Activated CD8-positive, alpha-beta memory T cell treated with anti-CD3 and anti-CD28 coated beads, Interleukin-2, amount 50 U/mL, for 4 hours (primary cell): ENCODE data around the gene MYL5.
"Not testable (repeated sequence)": the region's sequence is repeated elsewhere in the genome, so short reads cannot be mapped to it uniquely, and the experiment has no call there.

Experiments used
- DNase-seq: peaks from one replicate; pipeline ENCODE4 v3.0.0-alpha.2; 2020

MYL5 gene, protein sequence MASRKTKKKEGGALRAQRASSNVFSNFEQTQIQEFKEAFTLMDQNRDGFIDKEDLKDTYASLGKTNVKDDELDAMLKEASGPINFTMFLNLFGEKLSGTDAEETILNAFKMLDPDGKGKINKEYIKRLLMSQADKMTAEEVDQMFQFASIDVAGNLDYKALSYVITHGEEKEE

DNA sequence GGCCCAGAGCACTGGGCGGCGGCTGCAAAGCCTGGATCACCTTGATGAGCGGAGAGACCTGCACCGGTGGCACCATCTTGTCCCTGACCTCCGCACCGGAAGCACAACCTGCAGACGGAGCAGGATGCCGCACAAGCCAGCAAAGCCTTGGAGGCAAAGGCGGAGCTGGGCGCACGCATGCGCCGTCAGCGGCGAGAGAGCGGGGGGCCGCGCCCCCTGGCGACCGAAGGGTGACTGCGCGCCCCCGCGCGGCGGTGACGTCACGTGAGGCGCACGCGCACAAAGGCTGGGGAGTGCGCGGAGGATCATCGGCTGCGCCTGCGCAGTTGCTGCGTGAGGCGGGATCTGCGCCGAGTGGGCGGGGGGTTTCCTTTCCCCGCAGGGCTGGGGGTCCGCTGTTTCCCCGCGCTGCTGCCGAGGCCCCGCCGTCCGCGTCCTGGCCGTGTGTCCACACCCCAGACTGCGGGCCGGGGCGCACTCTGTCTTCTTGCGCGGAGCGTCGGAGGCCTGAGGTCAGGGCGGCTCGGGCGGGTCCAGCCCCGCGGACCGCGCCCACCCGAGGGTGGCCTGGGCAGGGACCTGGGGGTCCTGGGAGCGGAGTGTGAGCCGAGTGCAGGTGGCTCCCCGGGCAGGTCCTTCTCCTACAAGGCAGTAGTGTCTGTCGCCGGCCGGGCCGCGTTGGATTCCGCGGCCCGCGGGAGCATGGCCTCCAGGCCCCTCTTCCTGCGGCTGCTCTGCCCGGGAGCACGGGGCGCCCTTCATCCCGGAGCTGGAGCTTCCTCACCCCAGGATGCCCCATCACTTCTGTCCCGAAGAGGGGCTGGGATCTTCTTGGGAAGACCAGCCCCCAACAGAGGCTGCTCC, at the start of gene MYL5, which contains the start of gene ATP5ME:
Gene MYL5 (plus strand): TSS at position 371 of the 864 bp plus-strand sequence. CDS start 3,485 bp downstream, outside the sequence.
Gene ATP5ME (minus strand): TSS at position 105 of the 864 bp plus-strand sequence. CDS start 29 bp downstream, at position 76.
- DNase-seq = peak; percentile 98

DNA sequence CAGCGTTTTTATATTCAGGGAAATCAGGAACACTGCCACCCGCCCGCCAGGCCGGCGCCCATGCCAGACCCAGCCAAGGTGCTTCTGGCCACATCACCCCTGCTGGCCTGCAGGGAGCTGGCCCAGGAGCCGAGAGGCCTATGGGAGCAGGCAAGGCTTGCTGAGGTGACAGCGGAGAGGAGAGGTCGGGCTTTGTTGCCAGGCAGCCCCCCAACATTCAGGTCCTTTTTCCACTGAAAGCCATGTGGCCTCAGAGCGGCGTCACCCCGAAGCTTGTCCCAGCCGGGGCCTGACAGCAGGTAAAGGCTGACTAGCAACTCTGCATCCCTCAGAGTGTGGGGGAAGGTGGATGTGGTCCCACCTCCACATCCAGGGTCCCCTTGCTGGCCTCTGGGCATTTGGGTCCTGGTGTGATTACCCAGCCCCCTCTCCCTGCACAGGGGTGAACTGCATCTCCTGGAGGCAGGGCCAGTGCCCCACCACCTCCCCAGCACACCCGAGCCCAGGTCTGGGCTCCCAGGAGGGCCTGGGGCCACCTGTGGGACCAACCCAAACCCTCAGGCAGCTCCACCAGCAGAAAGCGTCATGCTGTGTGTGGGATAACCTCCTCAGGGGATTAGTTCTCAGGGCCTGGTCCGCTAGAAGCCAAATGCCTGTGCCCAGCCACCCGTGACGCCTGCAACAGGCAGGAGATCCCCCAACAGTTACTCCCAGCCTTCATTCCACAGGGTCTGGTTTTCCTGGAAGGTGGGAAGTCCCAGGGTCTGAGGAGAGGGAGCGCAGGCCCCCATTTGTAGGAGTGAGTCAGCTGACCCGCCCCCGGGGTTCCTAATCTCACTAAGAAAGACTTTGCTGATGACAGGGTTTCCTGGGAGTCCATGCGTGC, 49.4 kb upstream of the MYL5 start, which contains the start of gene PDE6B:
Gene PDE6B (plus strand): TSS at position 869 of the 886 bp plus-strand sequence. CDS start 54 bp downstream, outside the sequence.
- DNase-seq = no peak

DNA sequence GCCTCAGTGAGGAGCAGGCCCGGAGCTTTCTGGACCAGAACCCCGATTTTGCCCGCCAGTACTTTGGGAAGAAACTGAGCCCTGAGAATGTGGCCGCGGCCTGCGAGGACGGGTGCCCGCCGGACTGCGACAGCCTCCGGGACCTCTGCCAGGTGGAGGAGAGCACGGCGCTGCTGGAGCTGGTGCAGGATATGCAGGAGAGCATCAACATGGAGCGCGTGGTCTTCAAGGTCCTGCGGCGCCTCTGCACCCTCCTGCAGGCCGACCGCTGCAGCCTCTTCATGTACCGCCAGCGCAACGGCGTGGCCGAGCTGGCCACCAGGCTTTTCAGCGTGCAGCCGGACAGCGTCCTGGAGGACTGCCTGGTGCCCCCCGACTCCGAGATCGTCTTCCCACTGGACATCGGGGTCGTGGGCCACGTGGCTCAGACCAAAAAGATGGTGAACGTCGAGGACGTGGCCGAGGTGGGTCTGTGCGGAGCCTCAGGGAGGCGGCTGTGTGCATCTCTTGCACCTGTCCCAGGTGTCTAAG, 48.6 kb upstream of the MYL5 start:
- no peak for DNase-seq

DNA sequence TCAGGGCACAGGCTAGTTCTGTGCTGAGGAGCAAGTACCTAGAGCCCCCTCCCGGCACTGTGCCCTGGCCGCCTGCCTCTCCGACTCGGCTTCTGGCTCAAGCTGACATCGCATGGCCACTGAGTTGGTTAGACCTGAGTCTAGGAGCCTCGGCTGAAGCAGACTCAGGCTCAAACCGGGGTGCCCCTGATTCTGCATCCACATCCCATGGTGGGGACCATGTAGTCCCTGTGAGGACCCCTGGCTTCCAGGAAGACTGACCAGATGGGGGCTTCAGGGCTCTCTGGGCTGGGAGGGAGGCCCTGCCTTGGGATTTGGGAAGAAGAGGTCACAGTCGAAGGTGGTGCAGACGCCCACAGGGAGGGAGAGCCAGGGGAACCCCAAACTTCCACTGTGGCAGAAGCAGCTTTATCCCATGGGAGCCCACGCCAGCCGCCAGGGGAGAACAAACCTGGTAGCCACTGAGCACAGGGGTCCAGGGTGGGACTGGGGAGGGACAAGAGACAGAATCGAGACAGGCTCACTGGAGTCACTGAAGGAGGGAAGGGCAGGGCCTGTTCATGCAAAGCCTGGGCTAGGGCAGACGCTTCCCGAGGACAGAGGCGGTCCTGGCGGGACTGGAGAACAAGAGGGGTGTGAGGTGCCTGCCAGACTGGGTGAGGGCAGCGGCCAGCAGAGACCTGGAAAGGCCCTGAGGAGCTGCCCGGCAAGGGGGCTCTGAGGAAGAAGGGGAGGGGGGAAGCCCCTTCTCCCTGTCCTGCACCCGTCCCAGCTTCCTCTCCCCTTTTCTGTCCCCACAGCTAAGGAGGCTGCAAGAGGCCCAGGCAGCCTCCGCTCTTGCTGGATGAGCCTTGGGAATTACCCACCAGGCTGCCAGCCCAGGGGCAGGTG, 47.9 kb upstream of the MYL5 start:
- DNase-seq = no peak

DNA sequence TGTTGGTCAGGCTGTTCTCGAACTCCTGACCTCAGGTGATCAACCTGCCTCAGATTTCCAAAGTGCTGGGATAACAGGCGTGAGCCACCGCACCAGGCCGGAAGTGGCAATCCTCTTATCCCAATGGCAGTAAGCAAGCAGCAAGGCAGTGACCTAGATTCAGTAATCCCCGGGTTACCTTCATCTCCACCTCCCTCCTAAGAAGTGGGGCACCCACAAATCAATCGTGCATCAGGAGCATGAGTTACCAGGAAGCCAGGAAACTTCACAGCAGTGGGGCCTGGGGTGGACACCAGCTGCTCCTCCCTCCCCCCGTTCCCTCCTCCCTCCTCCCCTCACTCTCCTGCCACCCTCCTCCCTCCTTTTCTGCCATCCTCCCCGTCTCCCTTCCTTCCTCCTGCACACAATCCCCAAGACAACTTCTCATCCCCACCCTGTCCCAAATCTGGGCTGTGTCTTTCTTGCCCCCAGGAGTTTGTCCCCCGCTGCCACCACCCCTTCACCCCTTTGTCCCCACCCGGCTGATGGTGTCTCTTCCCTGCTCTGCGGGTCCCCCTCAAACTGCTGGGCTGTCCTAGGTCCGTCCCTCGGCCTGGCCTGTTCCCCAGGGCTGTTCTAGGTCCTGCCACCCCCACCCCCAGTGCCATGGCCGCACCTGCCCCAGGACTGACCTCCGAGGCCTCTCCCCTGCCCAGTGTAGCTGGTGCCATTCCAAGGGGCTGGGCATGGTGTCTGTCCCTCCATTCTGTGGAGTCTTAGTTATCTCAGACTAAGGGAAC, 46.8 kb upstream of the MYL5 start:
- DNase-seq = no peak

DNA sequence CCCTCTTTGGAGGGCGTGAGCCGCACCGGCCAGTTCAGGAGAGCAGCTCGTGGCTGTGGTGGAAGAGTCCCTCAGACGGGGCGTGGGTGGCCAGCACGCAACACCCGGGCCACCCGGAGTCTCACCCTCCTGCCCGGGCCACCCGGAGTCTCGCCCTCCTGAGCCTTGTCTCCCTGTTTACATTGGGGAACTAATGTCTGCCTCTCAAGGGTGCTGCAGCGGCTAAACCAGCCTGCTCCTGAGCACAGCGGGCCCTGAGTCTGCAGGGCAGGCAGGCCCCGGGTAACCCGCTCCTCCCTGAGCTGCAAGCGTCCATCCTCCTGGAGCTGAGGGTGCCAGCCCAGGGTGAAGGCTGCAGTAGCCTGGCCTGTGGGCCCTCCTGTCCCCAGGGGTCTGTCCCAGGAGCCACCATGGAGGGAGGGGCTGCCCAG, 46.0 kb upstream of the MYL5 start:
- DNase-seq = no peak

DNA sequence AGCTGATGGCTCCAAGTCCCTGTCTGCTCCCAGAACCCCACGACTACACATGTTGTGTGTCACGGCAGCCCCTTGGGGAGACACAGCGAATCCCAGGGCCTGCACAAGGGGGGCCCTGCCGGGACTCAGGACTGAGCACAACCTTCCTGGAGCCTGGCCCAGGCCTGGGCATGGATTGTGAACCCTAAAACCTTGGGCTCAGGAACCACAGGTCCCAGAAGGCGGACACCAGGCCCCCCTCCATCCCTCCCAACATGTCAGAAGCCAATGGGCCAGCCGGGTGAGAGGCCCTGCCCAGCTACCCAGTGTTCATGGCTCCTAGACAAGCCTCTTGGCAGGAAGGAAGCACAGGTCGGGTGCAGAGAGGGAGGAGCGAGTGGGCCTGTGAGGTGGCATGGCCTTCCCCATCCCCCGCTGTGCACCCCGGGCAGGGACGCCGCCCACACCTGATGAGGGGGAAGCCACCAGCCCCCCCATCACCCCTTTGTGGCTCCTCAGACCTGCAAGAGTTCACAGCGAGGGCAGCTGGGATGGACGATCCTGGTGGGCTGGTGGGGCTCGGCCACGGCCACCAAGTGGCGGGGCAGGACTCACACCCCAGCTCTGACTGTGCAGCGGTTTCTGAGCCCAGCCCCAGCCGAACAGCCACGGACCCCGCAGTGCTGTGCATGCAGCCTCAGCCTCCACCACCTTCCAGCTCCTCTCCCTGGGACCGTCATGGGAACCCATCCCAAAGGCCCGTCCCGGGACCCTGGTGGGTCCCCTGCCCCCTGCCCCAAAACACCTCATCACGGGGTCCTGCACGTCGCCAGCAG, 45.3 kb upstream of the MYL5 start:
- DNase-seq = no peak

DNA sequence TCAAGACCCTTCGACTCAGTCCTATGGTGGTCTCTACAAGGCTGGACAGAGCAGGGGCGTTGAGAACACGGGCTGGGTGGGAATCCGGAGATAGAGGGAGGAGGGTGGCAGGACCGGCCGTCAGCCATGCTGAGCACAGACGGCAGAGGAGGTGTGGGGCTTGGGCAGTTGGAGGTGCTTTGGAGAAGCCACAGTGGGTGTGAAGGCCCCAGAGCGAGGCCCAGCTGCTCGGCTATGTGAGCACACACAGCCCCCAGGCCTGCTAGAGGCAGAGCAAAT, 44.8 kb upstream of the MYL5 start:
- DNase-seq = no peak

DNA sequence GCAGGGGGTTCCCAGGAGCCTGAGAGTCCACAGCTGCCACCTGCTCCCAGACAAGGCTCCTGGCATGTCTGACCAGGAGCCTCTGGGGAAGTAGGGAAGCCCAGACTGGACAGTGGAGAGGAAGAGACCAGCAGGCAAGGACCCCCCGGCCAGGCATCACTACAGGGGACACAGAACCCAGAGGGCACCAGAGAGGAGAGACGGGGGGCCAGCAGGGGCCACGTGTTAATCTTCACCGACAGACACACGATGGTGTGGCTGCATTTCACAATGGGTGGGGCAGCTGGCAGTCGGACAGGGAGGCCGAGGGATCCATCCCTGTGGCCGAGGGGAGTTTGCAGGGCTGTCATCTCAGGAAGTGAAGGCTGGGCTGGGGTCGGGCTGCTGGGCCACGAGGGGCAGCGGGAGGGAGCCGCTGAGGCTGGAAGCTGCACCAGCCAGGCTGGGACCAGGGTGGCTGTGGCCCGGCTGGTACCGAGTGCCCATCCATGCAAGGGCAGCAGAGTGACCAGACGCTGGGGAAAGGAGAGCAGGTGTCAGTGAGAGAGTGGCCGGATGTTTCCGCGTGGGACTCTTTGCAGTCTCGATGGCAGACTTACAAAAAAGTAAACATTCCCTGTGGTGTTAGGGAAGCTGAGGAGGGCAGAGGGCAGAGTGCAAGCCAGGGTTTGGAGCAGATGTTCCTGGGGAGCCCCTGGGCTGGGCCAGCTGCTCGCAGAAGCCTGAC, 44.3 kb upstream of the MYL5 start:
- DNase-seq = no peak

DNA sequence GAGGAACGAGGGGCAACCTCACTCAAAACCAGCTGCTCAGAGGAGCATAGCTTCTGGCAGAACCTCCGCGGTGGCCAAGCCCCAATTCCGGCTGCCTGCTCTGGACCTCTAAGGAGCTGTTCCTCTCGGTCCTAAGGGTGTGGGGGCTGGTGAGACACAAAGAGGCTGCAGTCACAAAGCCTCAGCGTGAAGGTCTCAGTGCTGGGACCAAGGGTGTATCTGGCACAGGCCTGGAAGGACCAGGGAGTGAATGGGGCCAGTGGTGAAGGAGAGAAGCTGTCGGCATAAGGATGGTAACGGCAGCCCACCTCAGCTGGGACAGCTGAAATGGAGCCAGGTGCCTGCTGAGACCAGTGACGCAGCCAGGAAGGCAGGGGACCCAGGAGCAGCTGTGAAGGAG, 43.7 kb upstream of the MYL5 start:
- DNase-seq = no peak

DNA sequence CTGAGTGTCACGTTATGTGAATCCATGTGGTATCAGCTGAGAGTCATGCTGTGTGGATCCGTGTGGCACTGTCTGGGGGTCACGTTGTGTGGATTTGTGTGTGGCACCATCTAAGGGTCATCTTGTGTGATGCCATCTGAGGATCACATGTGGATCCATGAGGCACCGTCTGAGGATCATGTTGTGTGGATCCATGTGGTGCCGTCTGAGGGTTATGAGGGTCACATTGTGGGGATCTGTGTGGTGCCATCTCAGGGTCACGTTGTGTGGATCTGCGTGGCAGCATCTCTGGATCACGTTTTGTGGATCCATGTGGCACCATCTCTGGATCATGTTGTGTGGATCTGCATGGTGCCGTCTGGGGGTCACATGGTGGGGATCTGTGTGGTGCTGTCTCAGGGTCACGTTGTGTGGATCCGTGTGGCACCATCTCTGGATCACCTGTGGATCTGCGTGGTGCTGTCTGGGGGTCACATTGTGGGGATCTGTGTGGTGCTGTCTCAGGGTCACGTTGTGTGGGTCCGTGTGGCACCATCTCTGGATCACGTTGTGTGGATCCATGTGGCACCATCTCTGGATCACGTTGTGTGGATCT, 42.0 kb upstream of the MYL5 start:
- no peak for DNase-seq

DNA sequence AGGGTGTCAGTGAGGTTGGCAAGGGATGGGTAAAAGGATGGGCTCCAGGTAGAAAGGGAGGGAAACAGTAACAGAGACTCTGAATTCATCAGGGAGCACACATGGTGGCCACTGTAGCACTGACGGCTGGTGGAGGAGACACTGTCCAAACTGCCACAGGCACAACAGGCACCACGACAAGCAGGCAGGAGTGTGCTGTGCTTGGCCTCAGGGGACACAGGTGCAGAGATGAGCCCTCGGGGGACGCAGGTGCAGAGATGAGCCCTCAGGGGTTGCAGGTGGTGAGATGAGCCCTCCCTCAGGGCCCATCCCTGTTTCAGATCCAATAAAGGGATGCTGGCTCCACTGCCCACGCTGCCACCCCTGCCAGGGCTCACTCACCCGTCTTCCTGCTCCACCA, 41.4 kb upstream of the MYL5 start:
- DNase-seq = no peak

DNA sequence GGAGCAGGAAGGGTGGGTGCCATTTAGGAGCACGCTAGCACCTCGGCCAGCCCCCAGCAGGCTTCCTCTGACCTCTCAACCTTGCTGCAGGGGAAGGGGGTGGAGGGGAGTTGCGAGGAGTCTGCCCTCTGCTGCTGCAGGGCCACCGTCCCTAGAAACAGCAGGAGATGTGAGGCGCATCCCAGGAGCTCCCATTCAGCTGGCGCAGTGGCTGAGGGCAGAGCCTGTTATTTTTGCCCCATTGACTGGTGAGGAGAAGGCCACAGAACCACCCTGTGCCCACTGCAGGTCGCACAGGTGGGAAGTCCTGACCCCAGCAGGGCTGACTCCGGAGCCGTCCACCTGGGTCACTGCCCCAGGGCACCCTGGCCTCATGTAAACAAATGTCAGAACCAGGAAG, 40.9 kb upstream of the MYL5 start:
- no peak for DNase-seq

DNA sequence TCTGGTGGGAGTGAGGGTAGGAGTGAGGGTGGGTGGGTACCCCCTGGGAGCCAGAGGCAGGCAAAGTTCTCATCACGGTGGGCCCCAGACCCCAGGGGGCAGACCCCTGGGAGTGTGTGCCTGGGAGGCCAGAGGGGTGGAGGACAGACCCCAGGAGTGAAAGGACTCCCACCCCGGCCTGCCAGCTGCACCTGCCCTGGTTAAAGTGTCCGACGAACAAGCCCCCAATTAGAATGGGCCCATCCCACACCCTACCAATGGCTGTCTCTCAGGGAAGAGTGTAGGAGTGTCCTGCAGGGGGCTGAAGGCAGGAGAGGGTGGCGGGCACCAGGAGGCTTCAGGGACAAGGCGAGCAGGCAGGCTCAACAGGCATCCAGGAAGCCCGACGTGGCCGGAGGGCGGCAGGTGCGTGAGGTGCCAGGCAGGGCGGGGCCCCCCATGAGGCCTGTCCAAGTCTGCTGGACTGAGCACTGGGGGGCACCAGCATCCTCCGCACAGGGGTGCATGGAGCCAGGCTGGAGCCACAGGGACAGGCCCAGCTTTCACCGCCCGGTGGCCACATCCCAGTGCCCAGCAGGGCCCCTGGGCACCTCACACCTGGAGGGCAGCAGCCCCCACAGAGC, 40.3 kb upstream of the MYL5 start:
- DNase-seq = peak; percentile 9

DNA sequence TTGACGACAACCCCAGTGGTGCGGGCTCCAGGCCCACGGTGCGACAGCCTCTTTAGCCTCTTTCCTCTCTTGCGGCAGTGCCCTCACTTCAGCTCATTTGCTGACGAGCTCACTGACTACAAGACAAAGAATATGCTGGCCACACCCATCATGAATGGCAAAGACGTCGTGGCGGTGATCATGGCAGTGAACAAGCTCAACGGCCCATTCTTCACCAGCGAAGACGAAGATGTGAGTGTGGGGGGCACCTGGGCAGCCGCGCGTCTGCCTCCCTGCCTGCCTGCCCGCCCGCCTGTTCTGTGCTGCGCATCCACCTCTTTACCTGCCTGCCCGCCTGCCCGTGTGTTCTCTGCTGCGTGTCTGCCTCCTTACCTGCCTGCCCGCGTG, 39.8 kb upstream of the MYL5 start:
- no peak for DNase-seq

DNA sequence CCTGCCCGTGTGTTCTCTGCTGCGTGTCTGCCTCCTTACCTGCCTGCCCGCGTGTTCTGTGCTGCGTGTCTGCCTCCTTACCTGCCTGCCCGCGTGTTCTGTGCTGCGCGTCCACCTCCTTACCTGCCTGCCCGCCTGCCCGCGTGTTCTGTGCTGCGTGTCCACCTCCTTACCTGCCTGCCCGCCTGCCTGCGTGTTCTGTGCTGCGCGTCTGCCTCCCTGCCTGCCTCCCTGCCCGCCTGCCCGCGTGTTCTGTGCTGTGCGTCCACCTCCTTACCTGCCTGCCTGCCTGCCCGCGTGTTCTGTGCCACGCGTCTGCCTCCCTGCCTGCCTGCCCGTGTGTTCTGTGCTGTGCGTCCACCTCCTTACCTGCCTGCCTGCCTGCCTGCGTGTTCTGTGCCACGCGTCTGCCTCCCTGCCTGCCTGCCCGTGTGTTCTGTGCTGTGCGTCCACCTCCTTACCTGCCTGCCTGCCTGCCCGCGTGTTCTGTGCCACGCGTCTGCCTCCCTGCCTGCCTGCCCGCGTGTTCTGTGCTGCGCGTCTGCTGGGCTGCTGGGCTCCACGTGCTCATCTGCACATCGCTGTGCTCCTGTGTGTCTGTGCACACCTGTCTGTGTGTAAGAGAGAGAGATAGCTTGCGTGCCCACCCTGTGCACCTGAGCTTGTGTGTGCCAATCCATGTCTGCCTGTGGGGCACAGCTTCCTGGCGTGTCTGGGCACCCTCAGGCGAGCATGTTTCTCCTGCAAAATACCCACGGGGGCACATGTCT, 39.1 kb upstream of the MYL5 start:
- DNase-seq = not testable (repeated sequence)

DNA sequence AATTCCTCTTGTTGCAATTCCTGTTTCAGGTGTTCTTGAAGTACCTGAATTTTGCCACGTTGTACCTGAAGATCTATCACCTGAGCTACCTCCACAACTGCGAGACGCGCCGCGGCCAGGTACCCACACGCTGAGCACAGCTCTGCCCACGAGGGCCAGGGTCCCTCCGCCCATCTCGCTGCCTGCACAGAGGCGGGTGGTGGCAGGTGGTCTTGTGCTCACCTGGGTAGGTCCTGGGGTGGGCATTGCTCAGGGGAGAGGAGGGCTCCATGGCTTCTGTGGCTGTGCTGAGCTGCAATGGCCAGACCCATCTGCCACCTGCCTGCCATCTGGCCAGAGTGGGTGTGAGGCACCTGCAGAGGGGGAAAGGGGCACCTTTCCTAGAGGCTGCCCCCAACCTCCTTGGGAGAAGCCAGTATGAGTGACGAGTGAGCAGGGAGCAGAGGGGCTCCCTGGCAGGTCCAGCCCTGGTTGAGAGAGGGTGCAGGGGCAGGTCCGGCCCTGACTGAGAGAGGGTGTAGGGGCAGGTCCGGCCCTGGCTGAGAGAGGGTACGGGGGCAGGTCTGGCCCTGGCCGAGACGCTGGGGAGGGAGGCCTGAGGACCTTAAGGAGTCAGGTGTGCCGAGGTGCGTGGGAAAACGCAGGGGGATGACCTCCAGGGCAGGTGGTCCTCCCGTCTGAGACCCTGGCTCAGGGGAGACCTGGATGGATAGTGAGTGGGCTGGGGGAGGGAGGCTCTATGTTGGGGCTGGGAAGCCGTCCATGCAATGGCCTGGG, 38.3 kb upstream of the MYL5 start:
- DNase-seq = peak; percentile 6
